H1 (cell line): Measurements from ENCODE around the gene ACVR2B. TPM values are rescaled to one million over a fixed set of nuclear protein-coding genes. Genes with fewer than 3 reads are reported as not detected.

Source experiments
- TEAD4 ChIP-seq: IDR thresholded peaks from 2 replicates; pipeline ENCODE4 v1.6.1; 2012; ENCODE audit warnings: low read depth, low read length, inconsistent platforms, mixed read lengths
- polyA plus RNA-seq, 7 experiments: library from polyadenylated mRNA; depleted of rRNA in 3 of 7; stranded (reverse) in 5 of 7; unstranded in 2 of 7; fragments of >200 nt in 5 of 7; fragments of 200-250 nt in 2 of 7; gene quantifications; 1 replicate in 5 of 7; 2 replicates in 1 of 7; 4 replicates in 1 of 7; pipeline versions ENCODE4 v1.2.1 to v1.2.3, GENCODE V29; 2011 to 2013; ENCODE audit warnings: missing spikeins in 2 of 7, mixed read lengths in 2 of 7
- total RNA-seq: library from RNA; stranded (reverse); fragmentation: NEBNext Ultra II Directional; extraction: Animal tissue kit (Norgen Biotek cat#: 25700); gene quantifications from 2 replicates; pipeline ENCODE4 v1.2.1, GENCODE V29; 2021

ACVR2B gene
- total and polyA plus RNA-seq, 2 of the 8 experiments (the other 6 are each of a cell fraction or from before 2014, with no cell fraction given) = 24.7 to 109 TPM

DNA sequence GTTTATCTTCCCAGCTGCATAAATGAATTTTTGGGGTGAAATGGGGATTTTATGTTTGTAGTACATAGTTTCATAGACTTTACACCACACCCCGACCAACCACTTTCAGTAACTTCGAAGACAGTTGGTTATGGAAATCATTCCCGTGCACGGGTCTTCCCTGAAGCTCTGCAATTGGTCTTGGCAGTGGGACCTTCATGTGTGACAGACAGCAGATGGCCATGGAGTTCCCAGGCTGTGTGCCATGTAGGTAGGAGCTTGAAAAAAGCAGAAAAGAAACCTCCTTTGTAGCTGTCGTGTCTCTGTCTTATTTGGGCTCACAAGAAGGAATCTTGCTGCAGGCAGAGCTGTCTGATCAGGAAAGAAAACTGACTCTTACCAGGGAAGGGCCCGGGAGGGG is 68.3 kb downstream of the ACVR2B start (continued):
- no peak for TF ChIP-seq TEAD4
- TF ChIP-seq, all 59 proteins: peak for 0
